OCI-LY7 (cell line): ENCODE data around the gene REV3L. TPM values are rescaled to one million over a fixed set of nuclear protein-coding genes. Genes with fewer than 3 reads are reported as not detected.
"Not testable (repeated sequence)": the region's sequence is repeated elsewhere in the genome, so short reads cannot be mapped to it uniquely, and the experiment has no call there.

ENCODE experiments used
- BruUV-seq: library from RNA; stranded (reverse); fragments of 400-500 nt; replicated peaks from 2 replicates; lab custom pipeline; 2021; lab: Mats Ljungman, UMichigan
- CTCF ChIA-PET: fragments of 300-600 bp; sonication (Branson Sonifier 250); formaldehyde crosslinking; loops from one replicate; lab custom pipeline; 2022; ENCODE audit warnings: antibody characterized with exemption; ENCODE audit not compliant: unreplicated experiment; lab: Charles Lee
- POLR2A ChIA-PET: fragments of 300-600 bp; sonication (Branson Sonifier 250); formaldehyde crosslinking; loops from one replicate; lab custom pipeline; 2022; ENCODE audit warnings: antibody characterized with exemption; lab: Charles Lee
- DNase-seq: peaks from one replicate; pipeline ENCODE4 v3.0.0-alpha.2; 2015; ENCODE audit warnings: low spot score
- H2AFZ ChIP-seq: fragments of 200-600 bp; sonication (generic), shearing (Covaris generic); 2 replicates; pipeline ENCODE4 v1.6.1; 2014; ENCODE audit warnings: mild to moderate bottlenecking, antibody characterized with exemption, low read length, moderate library complexity
- H3K27ac ChIP-seq: fragments of 200-600 bp; sonication (generic); 2 replicates; pipeline ENCODE4 v1.5.1; 2014; ENCODE audit warnings: mixed run types, low read depth, mild to moderate bottlenecking, moderate library complexity, low read length, inconsistent platforms; ENCODE audit not compliant: poor library complexity, severe bottlenecking
- H3K36me3 ChIP-seq: fragments of 200-600 bp; sonication (generic); 2 replicates; pipeline ENCODE4 v1.6.1; 2014; ENCODE audit warnings: mild to moderate bottlenecking, antibody characterized with exemption, low read length, moderate library complexity, mixed read lengths; ENCODE audit not compliant: insufficient read depth
- H3K4me1 ChIP-seq: fragments of 200-600 bp; sonication (generic); 2 replicates; pipeline ENCODE4 v1.5.1; 2014; ENCODE audit warnings: mild to moderate bottlenecking, low read length; ENCODE audit not compliant: insufficient read depth, poor library complexity, severe bottlenecking
- H3K4me2 ChIP-seq: fragments of 200-600 bp; sonication (generic); 2 replicates; pipeline ENCODE4 v1.6.1; 2014; ENCODE audit warnings: mild to moderate bottlenecking, low read length
- H3K4me3 ChIP-seq: fragments of 200-600 bp; sonication (generic); 2 replicates; pipeline ENCODE4 v1.5.1; 2014; ENCODE audit warnings: mild to moderate bottlenecking, low read depth, low read length; ENCODE audit not compliant: poor library complexity, severe bottlenecking
- H3K79me2 ChIP-seq: fragments of 200-600 bp; sonication (generic); 2 replicates; pipeline ENCODE4 v1.6.1; 2016; ENCODE audit warnings: low read depth, mild to moderate bottlenecking, low read length, moderate library complexity, mixed read lengths; ENCODE audit not compliant: insufficient read depth
- H3K9me2 ChIP-seq: fragments of 200-600 bp; sonication (generic); 2 replicates; pipeline ENCODE4 v1.6.1; 2016; ENCODE audit warnings: mild to moderate bottlenecking, low read length, mixed read lengths; ENCODE audit not compliant: insufficient read depth
- H3K9me3 ChIP-seq: fragments of 200-600 bp; sonication (generic); 2 replicates; pipeline ENCODE4 v1.6.1; 2014; ENCODE audit warnings: mild to moderate bottlenecking, mixed run types, low read length, mixed read lengths
- H4K20me1 ChIP-seq: fragments of 200-600 bp; sonication (generic); 2 replicates; pipeline ENCODE4 v1.6.1; 2014; ENCODE audit warnings: mild to moderate bottlenecking, antibody characterized with exemption, low read length, moderate library complexity, mixed read lengths; ENCODE audit not compliant: insufficient read depth
- EZH2phosphoT487 ChIP-seq: fragments of 200-600 bp; sonication (generic); IDR thresholded peaks from 2 replicates; pipeline ENCODE4 v1.6.1; 2018; ENCODE audit warnings: low read depth, borderline replicate concordance, mild to moderate bottlenecking, mixed run types, antibody characterized with exemption, low read length, moderate library complexity, mixed read lengths
- intact Hi-C: fragments of 100-400 bp; cut with micrococcal nuclease; formaldehyde crosslinking; loops from one replicate; pipeline ENCODE4 v1.10.0; 2022; ENCODE audit not compliant: unreplicated experiment
- total RNA-seq, 2 experiments: library from RNA; depleted of rRNA in 1 of 2; stranded (reverse); fragments of >200 nt in 1 of 2; shearing (Covaris generic) in 1 of 2; gene quantifications; 2 replicates each; pipeline ENCODE4 v1.2.3, GENCODE V29; 2014 to 2022
- TF ChIP-seq, protein P1 (sequence below): fragments of 200-600 bp; sonication (generic); conservative IDR thresholded peaks from 2 replicates; pipeline ENCODE4 v1.5.1; 2014; ENCODE audit warnings: mild to moderate bottlenecking, antibody characterized with exemption, low read length, moderate library complexity, mixed read lengths

Gene REV3L
- total RNA-seq, 2 experiments from 2014 or later: 24.8 to 33.4 TPM

DNA sequence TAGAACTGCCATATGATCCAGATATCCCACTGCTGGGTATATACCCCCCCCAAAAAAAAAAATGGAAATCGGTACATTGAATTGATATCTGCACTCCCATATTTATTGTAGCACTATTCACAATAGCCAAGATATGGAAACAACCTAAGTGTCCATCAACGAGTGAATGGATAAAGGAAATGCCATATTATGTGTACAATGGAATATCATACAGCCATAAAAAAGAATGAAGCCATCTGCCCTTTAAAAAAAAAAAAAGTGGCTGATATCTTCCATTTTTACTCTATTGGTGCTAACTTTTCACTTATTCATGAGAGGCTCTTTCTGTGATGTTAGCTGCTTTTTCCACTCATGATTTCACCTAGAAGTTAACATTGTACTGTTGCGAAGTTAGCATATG lies 156.5 kb downstream of the REV3L start:
- ChIA-PET POLR2A (interaction anchor here (0.7 kb wide), 1 partner anchor 37 kb away, joined by 4 read pairs; no protein-coding TSS in a partner anchor), CTCF (no interaction called here)
- Histone ChIP-seq H3K36me3 (peaks cover 96% of the 10 kb centered on the region), H3K79me2 (no peaks in the 10 kb centered on the region), H3K9me2 (no peaks in the 10 kb centered on the region), H4K20me1 (no peaks in the 10 kb centered on the region), H3K9me3 (no peaks in the 10 kb centered on the region), H3K4me1 (no peaks in the 10 kb centered on the region), H2AFZ (no peak overlapping the region), H3K4me2 (no peak overlapping the region), H3K27ac (no peak overlapping the region), H3K4me3 (no peak overlapping the region)
- TF ChIP-seq, protein P1, sequence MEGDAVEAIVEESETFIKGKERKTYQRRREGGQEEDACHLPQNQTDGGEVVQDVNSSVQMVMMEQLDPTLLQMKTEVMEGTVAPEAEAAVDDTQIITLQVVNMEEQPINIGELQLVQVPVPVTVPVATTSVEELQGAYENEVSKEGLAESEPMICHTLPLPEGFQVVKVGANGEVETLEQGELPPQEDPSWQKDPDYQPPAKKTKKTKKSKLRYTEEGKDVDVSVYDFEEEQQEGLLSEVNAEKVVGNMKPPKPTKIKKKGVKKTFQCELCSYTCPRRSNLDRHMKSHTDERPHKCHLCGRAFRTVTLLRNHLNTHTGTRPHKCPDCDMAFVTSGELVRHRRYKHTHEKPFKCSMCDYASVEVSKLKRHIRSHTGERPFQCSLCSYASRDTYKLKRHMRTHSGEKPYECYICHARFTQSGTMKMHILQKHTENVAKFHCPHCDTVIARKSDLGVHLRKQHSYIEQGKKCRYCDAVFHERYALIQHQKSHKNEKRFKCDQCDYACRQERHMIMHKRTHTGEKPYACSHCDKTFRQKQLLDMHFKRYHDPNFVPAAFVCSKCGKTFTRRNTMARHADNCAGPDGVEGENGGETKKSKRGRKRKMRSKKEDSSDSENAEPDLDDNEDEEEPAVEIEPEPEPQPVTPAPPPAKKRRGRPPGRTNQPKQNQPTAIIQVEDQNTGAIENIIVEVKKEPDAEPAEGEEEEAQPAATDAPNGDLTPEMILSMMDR: no peak
- TF ChIP-seq EZH2phosphoT487: no peak
- BruUV-seq: no TSS peak
- no peak for DNase-seq
- intact Hi-C loops: no loop called here

DNA sequence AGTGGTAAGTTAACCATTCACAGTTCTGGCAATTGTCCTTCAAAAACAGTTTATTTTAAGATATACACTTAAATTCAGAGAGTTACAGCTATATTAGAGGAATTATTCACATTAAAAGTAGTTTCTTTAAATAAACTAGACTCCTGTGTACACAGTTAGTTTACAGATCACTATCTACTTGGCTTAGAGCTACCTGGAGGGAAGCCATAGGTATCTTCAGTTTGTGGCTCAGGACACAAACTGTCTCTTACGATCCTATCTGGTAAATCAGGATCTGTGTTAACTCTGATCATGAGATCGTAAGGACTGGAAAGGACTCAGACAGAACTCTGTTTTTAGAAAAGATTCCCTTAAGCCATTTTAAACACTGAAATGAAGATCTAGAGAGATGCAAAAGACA lies 160.9 kb downstream of the REV3L start:
- Histone ChIP-seq H3K9me2 (no peaks in the 10 kb centered on the region), H4K20me1 (no peaks in the 10 kb centered on the region), H2AFZ (no peak overlapping the region), H3K27ac (no peak overlapping the region), H3K79me2 (no peaks in the 10 kb centered on the region), H3K4me1 (no peaks in the 10 kb centered on the region), H3K36me3 (peaks cover 82% of the 10 kb centered on the region), H3K4me3 (no peak overlapping the region), H3K4me2 (no peak overlapping the region), H3K9me3 (no peaks in the 10 kb centered on the region)
- no peak for DNase-seq
- CTCF ChIA-PET: interaction anchor here (1.5 kb wide), 1 partner anchor 63 kb away, joined by 3 read pairs; a partner anchor contains a TSS
- intact Hi-C loops: no loop called here
- TF ChIP-seq, protein P1: no peak
- TF ChIP-seq EZH2phosphoT487: no peak
- BruUV-seq: no TSS peak
- POLR2A ChIA-PET: interaction anchor here (0.6 kb wide), 2 partner anchors 82 to 91 kb away, joined by 3 read pairs; no protein-coding TSS in a partner anchor

DNA sequence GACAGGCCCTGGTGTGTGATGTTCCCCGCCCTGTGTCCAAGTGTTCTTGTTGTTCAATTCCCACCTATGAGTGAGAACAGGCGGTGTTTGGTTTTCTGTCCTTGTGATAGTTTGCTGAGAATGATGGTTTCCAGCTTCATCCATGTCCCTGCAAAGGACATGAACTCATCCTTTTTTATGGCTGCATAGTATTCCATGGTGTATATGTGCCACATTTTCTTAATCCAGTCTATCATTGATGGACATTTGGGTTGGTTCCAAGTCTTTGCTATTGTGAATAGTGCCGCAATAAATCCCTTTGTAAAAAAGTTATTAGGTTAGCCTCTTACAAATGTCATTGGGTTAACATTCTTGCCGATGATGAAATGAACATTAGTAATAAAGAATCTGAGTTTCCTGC lies 175.1 kb downstream of the REV3L start:
- H3K4me2 ChIP-seq, H3K9me3 ChIP-seq, H3K27ac ChIP-seq, H3K79me2 ChIP-seq, H4K20me1 ChIP-seq, BruUV-seq, CTCF ChIA-PET, H2AFZ ChIP-seq, intact Hi-C loops, POLR2A ChIA-PET, H3K4me3 ChIP-seq, H3K4me1 ChIP-seq, H3K9me2 ChIP-seq, DNase-seq: not testable (repeated sequence)
- H3K36me3 ChIP-seq: peaks cover 75% of the 10 kb centered on the region
